A673 (cell line): ENCODE measurements around the gene TEX51.

ENCODE experiments used
- EZH2 ChIP-seq: fragments of 200-600 bp; sonication (generic); IDR thresholded peaks from 2 replicates; pipeline ENCODE4 v1.6.1; 2017; ENCODE audit warnings: borderline replicate concordance, low read depth, mild to moderate bottlenecking, mixed read lengths, antibody characterized with exemption, low read length; ENCODE audit not compliant: poor library complexity, severe bottlenecking
- TF ChIP-seq, protein P1 (sequence below): fragments of 300-800, 200-600 bp; sonication (generic); conservative IDR thresholded peaks from 2 replicates; pipeline ENCODE4 v1.5.1; 2017; ENCODE audit warnings: low read depth, mild to moderate bottlenecking, antibody characterized with exemption, low read length, moderate library complexity, mixed read lengths

DNA sequence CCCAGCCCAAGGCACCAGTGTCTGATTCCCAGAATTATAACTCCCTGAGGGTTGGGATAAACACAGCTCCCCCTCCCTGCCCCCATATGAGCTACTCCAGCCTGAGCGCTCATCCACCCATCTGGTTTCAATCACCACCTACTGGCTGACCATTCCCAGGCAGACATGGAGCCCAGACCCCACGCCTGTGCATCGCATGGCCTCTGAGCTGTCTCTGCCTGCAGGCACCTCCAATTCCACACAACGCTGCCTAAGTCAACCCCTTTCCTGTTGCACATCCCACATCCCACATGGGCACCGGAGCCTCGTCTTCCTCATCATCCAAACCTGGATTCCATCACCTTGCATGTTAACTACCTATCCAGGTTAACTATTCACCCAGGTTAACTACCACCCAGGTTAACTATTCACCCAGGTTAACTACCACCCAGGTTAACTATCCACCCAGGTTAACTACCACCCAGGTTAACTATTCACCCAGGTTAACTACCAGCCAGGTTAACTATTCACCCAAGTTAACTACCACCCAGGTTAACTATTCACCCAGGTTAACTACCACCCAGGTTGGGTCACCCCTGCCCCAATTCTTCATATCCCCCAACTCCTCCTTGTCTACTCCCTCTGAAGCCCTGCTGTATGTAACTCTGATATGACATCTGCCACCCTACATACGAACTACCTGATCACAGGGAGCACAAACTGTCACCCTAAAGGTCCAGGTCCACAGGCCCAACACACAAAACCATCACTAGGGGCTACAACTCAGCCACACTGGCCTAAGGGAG is 47.8 kb downstream of the TEX51 start:
- TF ChIP-seq EZH2 = no peak
- TF ChIP-seq, protein P1, sequence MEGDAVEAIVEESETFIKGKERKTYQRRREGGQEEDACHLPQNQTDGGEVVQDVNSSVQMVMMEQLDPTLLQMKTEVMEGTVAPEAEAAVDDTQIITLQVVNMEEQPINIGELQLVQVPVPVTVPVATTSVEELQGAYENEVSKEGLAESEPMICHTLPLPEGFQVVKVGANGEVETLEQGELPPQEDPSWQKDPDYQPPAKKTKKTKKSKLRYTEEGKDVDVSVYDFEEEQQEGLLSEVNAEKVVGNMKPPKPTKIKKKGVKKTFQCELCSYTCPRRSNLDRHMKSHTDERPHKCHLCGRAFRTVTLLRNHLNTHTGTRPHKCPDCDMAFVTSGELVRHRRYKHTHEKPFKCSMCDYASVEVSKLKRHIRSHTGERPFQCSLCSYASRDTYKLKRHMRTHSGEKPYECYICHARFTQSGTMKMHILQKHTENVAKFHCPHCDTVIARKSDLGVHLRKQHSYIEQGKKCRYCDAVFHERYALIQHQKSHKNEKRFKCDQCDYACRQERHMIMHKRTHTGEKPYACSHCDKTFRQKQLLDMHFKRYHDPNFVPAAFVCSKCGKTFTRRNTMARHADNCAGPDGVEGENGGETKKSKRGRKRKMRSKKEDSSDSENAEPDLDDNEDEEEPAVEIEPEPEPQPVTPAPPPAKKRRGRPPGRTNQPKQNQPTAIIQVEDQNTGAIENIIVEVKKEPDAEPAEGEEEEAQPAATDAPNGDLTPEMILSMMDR = no peak
